ENCODE results near the gene C1QTNF5.

Gene C1QTNF5

DNA sequence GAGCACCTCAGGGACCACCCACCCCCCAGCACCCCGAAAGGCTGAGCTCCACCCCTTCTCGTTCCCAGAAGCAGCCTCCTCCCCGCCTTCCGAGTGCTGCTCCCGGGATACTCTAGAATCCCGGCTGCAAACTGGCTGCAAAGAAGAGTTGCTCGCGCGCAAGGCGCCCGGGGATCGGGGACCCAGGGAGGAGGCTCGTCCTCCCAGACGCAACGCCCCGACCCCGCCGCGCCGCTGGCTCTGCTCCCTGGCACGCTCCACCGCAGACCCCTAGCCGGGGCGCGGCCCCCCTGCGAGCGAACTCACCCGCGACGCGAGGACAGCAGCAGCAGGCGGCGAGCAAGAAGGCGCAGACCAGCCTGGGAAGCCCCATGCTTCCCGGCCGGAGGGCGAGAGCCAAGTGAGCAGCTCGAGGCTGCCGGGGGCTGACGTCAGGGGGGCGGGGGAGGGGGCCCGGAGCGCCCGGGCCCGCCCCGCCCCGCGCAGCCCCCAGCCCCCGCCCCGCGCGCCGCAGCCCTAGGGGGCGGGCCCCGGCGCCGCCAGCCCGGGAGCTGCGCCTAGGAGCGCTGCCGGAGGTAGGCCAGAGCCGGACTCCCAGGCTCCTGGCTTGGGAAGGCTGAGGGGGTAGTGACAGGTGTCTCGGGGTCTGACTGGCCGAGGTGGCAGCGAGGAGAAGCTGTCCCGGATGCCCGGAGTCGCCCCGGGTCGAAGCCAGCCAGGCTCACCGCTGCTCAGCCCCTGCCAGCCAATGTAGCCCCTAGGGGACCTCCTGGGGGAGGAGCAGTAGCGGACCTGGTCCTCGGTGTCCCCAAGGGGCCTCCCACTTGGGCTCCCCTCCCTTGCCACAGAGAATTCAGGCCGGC, 23.7 kb downstream of the C1QTNF5 start, which contains the start of gene MCAM:
TSS of gene MCAM (minus strand) at position 402 of the 863 bp plus-strand sequence. CDS start at position 373, 29 bp downstream.
- peak; percentile 51 for DNase-seq

DNA sequence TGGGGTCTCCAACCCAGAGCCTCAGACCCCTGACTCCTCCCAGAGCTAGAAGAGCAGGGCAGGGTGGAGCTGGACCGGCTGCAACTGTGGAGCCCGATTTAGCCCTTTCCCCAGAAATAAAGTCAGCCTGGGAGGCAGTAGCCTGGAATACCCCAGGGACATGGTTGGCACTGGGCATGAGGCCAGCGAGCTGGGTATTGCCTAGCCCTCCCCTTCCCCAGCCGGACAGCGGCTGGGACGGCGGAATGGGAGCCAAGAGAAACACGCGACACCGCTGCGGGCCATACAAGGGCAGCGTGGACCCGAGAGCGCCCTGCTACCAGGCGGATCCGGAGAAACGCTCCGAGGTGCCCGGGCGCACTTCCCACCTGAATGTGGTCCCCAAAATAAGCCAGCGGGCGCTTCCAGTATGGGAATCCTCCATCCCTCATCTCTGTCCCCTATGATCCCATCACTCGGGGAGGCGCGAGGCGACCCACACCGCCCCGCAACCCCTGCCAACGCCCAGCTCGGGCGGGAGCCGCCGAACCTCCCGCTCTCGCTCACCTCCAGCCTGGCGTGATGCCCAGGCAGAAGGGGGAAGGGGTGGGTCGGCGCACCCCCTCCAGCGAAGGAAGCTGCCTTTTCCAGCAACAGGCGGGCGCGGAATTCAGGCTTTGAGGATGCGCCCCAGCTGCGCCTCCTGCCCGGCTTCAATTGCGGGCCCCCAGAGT, 24.5 kb downstream of the C1QTNF5 start:
- peak; percentile 88 for DNase-seq

DNA sequence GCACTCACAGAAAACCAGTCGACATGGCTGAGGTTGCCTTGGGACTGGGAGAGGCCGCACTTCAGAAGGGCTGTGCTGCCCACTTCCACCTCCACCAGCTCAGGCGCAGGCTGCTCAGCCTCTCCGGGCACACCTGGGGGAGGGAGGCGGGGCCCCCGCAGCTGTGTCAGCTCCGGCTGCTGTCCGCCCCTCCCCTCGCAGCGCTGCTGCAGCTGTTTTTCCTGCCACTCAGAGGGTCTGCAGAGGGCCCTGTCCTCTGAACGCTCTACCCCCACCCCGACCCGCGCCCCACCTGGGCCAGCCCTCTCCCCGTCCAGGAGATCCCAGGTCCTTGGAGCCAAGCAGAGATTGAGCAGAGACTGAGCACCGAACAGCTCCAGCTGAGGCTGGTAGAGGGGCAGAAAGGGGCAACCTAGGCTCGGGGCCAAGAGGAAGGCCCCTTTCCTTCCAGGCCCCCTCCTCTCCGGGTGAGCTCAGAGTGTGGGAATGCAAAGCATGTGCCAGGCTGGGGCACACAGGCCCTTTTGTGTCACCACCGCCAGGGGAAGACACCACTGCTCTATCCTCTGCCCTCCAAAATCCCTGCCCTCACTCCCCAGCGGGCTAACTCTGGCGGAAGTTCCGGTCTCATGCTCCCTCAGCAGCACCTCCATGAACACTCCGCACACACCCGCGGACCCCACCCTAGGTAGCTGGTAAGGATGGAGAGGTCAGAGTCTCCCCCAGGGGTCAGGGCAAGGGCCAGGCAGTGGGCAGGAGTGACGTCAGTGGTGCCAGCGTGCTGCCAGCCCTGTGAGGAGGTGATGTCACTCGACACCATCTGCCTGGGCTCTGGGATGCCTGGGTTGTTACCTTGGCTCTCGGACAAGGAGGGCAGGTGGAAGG, 25.3 kb downstream of the C1QTNF5 start:
- DNase-seq, result peak; percentile 88

DNA sequence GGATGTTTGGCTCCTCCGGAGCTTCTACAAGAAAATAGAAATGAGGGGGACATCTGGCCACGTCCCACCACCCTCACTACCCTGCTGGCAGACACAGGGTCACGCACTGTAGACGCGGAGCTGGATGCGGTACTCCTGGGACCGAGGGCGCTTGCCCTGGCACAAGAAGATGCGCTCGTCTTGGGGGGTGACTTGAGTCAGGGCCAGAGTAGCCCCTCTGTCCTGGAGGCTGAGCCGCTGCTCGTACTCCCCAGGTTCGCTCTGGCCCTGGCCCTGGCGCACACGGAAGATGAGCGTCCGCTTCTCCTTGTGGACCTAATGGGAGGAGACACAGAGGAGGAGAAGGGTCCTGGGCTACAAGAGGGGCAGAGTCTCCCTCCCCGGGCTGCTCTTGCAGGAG, 26.0 kb downstream of the C1QTNF5 start:
- DNase-seq, result no peak

DNA sequence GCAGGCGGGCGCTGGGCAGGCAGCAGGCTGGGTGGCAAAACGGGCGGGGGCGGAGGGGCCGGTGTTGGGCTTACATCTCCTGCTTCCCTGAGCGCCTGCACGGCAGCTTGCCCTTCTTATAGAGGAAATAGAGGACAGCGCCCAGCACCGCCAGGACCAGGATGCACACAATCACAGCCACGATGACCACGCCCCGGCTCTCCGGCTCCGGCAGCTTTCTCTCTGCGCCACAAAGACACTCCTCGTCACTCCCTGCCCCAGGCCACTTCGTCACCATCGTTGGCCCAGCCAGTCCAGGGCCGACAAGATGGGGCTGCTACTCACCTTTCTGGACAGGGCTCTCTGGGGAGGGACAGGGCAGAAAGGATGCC, 30.0 kb downstream of the C1QTNF5 start:
- no peak for DNase-seq

DNA sequence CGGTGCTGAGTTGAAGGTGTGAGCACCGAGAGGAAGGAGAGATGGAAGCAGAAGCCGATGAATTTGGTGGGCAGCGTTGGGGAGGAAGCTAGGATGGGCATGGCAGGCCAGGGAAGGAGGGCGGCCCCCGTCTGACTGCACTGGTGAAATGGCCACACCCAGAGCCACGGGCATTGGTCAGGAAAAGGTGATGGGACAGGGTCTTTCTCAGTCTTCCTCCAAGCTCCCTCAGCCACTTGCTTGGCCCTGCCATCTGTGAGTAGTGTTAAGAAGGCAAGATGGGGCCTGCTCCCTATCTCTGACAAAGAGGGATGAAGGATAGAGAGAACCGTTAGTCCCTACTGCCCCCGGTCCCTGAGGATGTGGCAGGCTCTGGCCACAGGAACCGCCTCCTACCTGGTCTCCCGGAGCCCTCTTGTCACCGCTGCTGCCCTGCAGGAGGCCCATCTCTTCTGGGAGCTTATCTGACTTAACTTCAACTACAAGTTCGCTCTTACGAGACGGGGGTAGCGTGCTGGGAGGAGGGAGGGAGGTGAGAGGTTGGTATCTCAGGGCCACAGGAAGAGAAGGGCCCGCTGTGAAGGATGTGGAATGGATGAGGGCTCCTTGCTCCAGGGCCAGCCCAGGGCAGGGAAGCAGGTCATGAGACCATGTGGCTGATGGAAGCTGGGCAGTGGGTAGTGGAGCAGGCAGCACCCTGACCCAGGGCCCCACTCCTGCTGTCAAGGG, 30.6 kb downstream of the C1QTNF5 start:
- DNase-seq, result no peak

DNA sequence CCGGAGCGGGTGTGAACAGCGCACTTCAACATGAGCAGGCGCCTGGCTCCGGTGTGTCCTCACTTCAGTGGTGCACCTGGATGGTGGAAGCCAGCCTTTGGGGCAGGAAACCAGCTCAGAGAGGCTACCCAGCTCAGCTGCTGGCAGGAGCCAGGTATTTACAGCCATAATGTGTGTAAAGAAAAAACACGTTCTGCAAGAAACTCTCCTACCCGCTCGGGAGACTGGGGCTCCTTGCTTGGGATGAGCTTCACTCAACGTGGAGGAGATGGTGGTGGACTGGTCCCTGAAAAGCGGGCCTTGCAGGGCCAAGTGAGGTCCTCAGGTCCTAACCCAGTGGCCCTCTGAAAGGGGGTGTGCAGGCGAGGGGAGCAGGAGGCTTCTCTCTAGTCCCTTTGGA, 31.3 kb downstream of the C1QTNF5 start:
- no peak for DNase-seq

DNA sequence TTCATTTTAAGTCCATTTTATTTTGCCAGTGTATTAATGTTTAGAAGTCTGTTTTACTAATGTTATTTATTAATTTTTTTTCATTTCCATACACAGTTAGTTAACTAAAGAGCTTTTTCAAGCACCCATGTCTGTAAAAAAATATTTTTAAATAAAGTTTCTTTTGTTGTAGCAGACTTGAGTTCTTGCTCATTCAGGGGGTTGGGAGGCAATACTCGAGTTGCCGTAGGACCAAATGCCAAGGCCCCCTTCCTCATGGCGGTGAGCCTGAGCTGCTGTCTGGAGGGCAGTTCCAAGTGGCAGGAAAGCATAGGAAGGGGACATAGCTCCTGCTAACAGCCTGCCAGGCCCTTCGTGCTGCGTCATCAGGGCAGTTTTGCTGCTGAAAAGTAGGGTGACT, 32.7 kb downstream of the C1QTNF5 start:
- DNase-seq, result no peak

DNA sequence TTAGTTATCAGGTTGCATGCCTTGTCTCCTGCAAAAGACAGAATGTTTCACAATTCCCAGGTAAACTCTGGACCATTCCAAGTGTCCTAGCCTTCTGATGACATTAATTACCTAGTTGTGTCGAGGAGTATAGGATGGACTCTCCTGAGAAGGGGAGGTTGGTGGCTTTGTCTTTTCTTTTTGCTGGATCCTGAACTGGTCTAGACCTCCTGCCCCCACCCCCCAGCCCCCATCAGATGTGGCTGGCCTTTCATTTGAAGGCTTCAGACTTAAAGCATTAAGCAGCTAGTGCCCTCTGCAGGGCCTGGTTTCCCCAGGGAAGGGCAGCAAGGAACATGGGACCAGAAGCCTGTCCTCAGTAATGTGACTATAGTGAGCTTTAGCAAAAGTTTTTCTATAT, 33.5 kb downstream of the C1QTNF5 start:
- DNase-seq, result no peak

DNA sequence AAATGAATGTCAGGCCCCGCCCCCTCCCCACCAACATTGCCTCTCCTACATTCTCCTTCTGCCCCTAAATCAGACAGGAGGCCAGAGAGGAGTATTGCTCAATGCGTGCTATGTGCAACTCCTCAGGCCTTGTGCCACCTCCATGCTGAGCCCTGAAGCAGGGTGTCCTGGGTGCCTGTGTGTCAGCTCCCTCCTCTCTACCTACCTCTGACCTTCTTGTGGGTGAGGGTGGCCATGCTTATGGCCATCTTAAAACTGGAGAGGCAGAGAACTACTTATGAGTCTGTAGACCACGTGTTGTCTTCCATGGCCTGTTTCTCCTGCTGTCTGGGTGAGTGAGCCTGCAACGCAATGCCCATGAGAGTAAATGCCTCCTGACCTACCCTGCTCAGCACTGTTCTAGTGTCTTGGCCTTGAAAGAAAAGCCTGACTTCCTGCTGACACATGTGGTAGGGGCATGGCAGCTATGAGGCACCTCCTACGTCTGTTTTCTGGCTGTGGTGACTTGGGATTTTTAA, 34.3 kb downstream of the C1QTNF5 start:
- DNase-seq, result no peak

DNA sequence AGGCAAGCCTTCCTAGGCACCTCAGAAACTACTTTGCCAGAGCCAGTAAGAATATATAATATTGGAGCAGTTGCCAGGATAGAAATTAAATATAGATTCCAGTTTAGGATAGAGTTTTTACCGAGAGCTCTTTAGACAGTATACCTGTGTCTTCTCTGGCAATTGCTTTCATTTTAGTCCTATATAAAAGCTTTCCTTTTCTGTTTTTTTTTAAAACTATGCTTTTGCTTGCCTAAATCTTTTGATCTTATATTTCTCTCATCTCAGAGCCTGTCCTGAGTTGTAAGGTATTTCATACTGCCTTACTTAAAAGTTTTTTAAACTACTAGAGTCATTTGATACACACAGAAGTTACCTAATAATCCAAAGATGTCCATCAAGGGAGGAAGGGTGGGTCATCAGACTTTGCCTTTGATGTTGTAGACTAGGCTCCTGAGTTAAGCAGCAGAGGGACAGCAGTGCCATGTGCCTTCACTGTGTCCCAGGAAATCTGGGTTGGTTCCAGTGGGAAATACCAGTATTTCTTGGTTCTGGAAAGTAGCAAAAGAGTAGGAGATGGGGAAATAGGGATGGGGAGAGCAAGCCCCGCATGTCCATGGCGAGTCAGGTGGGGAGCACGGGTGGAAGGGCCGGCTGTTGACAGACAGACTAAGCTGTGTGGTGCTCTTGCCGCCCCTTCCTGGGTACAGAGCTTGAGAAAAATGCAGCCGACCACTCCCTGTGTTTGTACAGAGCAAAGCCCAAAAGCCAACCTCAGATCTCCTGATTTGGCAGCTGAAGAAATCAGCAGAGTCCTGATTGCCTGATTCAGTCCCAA, 34.9 kb downstream of the C1QTNF5 start:
- no peak for DNase-seq

DNA sequence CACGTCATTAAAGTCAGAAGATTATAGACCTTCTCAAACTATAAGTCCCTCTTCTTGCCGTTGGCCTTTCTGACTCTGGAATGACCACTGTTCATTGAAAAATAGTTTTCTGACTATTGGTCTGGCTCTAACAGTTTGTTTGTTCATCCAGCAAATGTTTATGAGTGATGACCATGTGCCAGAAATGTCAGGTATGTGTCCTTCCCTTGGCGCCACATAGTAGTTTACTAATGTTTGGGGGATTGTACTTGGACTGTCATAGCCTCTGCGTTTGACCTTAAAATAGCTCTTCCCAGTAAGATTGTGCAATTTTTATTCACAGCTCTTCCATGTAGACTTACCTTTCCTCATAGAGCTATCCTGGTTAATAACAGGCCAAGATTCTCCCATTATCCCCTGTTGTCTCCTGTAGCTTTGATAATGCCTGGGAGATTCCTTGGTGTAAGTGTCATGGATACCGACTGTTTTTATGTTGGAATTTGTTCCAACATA, 37.4 kb downstream of the C1QTNF5 start:
- DNase-seq, result no peak

DNA sequence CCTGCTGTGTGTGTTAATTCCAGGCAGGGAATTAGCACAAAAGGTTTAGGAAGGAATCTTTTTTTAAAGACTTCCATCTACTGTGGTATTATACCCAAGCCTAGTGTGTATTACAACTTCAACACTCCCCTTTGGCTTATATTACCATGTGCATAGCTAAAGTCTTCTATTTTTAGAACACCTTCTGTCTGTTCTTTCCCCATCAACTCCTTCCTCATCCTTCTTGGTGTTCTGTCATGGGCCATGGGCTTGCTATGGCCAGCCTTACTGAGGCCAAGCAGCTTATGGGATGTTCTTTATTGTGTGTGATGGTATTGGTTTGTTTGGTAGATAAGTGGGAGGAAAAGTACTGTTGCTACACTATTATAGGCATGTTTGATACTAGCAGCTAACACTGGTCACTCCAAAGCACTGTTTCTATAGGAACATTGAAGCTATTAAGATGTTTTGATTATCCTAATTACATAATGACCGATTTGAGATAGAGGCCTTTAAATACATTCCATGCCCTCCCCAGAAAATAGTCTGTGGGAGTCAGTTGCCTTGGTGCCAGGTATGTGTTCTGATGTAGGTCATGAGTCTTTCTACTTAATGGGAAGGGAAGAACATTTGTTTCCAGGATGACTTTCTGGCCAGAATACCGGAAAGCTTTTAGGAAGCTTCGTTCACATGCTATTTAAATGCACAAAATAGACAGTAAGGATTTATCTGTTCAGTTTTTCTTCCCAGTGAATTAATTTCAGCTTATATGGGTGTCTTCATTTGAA, 40.3 kb downstream of the C1QTNF5 start:
- no peak for DNase-seq

DNA sequence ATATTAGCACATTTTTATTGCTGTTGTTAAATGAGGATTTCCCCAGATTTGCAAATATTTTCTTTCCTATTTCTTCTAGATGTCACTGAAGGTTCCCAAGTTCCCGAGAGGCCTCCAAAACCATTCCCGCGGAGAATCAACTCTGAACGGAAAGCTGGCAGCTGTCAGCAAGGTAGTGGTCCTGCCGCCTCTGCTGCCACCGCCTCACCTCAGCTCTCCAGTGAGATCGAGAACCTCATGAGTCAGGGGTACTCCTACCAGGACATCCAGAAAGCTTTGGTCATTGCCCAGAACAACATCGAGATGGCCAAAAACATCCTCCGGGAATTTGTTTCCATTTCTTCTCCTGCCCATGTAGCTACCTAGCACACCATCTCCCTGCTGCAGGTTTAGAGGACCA, 41.3 kb downstream of the C1QTNF5 start:
- DNase-seq, result no peak

DNA sequence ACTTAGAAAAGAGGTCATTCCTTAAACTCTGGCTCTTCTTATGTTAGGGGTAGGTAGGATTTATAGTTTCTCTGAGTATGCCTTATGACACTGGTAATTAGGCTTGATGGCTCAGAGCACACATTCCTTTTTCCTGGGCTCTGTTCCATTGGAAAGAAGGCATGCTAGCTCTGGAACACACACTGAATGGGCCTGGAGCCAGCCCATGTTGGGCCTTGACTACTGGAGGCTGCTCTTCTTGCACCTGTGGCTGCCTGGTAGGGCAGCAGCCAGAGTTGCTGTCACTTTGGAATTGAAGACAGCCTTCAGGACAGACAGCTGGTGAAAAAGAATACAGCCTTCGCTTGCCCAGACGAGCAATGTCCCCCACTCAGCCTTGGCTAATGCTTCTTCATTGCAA, 42.0 kb downstream of the C1QTNF5 start:
- DNase-seq, result no peak

DNA sequence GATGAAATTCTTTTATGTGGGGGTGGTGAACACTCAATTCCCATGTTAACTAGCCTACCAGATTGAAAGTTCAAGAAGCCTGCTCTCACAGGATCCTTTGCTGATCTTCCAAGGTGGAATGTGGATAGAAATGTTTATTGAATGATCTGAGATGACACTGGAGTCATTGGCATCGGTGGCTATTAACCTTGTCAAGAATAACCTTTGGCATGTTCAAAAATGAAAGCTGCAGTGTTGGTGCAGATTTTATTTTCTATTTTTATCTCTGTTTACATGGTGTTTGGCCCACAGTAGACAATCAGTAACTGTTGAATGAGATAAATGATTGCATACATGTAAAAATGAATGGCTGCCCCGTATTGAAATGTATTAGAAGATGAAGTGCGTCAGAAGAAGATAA, 42.7 kb downstream of the C1QTNF5 start:
- no peak for DNase-seq

DNA sequence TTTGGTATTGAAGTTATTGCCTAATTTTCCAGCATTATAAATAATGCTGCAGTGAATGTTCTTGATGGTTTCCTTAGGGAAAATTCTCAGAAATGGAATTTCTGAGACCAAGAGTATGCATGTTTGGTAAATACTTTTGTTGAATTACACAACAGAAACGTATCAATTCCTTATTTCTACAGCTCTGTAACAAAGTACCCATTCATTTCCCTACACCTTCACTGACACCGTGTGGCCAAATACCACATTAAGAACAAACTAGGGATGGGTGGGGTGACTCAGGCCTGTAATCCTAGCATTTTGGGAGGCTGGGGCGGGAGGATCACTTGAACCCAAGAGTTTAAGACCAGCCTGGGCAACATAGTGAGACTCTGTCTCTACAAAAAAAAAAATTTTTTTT, 45.5 kb downstream of the C1QTNF5 start:
- no peak for DNase-seq

DNA sequence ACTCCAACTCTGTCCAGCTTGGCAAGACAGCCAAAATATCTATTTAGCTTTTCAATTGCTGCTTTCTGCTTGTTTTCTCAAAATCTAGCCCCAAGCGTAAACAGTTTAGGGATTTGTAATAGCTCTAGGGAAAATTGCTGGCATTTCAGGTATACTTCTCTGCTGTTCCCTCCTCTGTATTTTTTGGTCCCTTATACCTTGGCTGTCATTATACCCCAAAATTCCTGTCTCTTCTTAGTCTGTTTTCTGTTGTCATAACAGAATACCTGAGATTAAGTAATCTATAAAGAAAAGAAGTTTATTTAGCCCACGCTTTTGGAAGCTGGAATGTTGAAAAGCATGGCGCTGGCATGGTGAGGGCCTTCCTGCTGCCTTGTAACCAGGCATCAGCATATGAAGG, 47.2 kb downstream of the C1QTNF5 start:
- DNase-seq, result no peak

DNA sequence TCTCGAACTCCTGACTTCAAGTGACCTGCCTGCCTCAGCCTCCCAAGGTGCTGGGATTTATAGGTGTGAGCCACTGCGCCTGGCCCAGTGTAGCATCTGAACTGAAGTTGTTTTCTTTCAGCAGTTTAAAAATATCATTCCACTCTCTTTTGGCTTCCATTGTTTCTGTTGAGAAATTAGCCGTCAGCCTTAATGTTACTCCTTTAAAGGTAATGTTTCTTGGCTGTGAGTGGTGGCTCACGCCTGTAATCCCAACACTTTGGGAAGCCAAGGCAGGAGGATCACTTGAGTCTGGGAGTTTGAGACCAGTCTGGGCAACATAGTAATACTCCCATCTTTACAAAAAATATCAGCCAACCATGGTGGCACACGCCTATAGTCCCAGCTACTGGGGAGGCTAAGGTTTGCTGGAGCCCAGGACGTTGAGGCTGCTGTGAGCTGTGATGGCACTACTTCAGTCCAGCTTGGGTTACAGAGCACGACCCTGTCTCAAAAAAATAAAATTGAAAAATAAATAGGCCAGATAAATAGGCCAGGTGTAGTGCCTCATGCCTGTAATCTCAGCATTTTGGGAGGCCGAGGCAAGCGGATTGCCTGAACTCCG, 49.7 kb downstream of the C1QTNF5 start:
- no peak for DNase-seq
